Stimulated activated CD8-positive, alpha-beta memory T cell treated with anti-CD3 and anti-CD28 coated beads, Interleukin-7, amount 100 ng/mL, for 1 hour (primary cell): Measurements from ENCODE around the gene GRIK5.

Experiments
- DNase-seq, 2 donors: peaks; one replicate each; pipeline ENCODE4 v3.0.0-alpha.2; 2020; ENCODE audit warnings: low read depth in 2 of 2

Gene GRIK5

DNA sequence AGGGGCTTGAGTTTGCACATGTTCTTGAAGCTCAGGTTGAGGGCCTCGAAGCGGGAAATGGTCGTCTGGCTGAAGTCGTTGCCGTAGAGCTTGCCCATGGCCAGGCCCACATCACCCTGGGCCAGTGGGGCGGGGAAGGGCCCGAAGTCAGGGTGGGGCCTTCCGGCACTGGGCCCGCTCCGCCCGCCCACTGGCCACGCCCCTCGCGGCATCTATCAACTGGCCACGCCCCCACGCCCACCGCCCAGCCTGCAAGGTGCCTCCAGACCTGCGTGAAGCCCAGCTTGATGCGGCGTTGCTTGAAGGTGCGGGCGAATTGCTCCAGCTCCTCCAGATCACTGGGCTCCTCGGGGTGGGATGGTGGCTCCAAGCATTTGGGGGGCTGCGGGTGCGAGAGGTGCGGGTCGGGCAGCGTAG lies 25.8 kb upstream of the GRIK5 start:
- no peak for DNase-seq

GRCh38 chr19:42095142-42095813 lies 25.3 kb upstream of the GRIK5 start:
- no peak for DNase-seq

- no peak for DNase-seq
Observed at GRCh38 chr19:42093926-42094325, 23.9 kb upstream of the GRIK5 start.

- DNase-seq: no peak
Observed at GRCh38 chr19:42093505-42093904, 23.5 kb upstream of the GRIK5 start.

GRCh38 chr19:42092350-42092749 lies 22.3 kb upstream of the GRIK5 start:
- DNase-seq: no peak

DNA sequence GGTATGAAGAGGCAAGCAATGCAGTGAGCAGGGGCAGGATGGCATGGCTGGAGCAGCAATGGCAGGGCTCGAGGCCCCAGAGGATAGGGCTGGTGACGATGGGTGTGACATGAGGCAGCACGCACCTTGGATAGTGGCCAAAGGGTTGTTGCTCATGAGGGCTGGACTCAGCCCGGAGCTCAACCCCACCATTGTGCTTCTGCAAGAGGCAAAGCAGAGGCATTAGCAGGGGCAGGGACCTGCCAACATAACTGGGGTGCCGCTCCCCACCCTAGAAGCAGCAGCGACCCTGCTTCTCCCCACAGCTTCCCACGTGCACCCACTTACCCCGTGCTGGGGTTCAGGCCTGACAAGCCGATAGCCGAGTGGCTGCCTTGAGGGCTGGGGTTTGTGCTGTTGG lies 21.7 kb upstream of the GRIK5 start:
- DNase-seq: no peak

- no peak for DNase-seq
Observed at GRCh38 chr19:42091300-42091699, 21.3 kb upstream of the GRIK5 start.

DNA sequence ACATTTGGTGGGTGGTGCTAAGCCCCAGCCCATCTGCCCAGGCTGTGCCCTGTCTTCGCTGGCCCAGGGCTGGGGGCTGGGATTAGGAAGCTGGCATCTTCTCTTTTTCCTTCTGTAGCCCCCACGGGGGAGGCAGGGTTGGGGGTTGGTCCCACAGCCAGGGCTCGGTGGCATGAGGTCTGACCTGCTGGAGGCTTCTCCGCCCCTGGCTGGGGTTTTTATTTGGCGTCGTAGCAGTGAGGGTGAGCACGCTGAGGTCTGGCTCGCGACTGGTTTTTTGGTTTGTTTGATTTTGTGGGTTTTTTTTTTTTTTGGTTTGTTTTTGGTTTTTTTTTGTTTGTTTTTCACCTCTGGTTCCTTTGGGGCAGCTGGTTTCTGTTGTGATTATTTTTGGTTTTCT lies 20.7 kb upstream of the GRIK5 start:
- DNase-seq: no peak

- no peak for DNase-seq
Observed at GRCh38 chr19:42089772-42090171, 19.8 kb upstream of the GRIK5 start.

GRCh38 chr19:42089191-42089750 lies 19.3 kb upstream of the GRIK5 start:
- no peak for DNase-seq

GRCh38 chr19:42088471-42089190 lies 18.6 kb upstream of the GRIK5 start:
- no peak for DNase-seq

GRCh38 chr19:42086770-42087550 lies 17.0 kb upstream of the GRIK5 start:
- DNase-seq: no peak

- no peak for DNase-seq
Observed at GRCh38 chr19:42086188-42086736, 16.3 kb upstream of the GRIK5 start.

DNA sequence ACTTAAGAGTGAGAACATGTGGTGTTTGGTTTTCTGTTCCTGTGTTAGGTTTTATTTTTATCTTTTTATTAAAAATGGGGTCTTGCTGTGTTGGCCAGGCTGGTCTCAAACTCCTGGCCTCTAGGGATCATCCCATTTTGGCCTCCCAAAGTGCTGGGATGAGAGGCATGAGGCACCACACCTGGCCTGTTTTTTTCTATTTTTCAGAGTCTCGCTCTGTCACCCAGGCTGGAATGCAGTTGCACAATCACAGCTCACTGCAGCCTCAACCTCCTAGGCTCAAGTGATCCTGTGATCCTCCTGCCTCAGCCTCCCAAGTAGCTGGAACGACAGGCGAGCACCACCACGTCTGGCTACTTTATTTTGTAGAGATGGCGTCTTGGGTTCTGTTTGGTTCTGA lies 13.5 kb upstream of the GRIK5 start:
- DNase-seq: no peak

DNA sequence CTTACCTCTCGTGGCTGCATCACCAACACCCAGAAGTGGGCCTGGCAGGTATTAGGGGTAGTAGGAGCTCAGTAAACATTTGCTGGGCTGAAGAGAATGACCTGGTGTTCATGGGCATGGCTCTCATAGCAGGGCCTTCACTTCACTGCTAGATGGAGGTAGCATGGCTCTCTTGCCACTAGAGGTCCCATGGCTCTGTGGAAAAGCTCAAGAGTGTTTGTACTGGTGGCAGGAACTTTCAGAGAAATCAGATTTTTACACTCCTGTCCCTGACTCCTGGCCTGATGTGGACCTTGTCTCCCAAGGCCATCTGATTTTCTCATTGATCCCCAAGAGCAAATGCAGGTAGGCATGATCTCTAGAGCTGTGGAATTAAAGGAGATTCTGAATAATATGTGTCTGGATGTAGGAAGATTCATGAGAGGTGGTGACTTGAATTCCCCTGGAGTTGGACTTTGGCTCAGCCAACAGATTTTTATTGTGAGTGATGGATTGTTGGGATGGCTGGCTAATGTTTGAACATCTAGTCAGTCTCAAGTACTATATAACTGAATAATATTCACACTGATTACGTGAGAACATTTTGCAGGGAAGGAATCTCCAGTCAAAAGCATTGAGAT lies 11.7 kb upstream of the GRIK5 start:
- no peak for DNase-seq

DNA sequence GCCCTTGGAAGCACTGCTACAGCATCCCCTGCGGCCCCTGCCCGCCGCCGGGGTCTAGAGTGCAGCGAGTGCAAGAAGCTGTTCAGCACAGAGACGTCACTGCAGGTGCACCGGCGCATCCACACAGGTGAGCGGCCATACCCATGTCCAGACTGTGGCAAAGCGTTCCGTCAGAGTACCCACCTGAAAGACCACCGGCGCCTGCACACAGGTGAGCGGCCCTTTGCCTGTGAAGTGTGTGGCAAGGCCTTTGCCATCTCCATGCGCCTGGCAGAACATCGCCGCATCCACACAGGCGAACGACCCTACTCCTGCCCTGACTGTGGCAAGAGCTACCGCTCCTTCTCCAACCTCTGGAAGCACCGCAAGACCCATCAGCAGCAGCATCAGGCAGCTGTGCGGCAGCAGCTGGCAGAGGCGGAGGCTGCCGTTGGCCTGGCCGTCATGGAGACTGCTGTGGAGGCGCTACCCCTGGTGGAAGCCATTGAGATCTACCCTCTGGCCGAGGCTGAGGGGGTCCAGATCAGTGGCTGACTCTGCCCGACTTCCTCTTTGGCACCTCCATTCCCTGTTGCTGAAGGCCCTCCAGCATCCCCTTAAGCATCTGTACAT lies 10.9 kb upstream of the GRIK5 start:
- DNase-seq: no peak

DNA sequence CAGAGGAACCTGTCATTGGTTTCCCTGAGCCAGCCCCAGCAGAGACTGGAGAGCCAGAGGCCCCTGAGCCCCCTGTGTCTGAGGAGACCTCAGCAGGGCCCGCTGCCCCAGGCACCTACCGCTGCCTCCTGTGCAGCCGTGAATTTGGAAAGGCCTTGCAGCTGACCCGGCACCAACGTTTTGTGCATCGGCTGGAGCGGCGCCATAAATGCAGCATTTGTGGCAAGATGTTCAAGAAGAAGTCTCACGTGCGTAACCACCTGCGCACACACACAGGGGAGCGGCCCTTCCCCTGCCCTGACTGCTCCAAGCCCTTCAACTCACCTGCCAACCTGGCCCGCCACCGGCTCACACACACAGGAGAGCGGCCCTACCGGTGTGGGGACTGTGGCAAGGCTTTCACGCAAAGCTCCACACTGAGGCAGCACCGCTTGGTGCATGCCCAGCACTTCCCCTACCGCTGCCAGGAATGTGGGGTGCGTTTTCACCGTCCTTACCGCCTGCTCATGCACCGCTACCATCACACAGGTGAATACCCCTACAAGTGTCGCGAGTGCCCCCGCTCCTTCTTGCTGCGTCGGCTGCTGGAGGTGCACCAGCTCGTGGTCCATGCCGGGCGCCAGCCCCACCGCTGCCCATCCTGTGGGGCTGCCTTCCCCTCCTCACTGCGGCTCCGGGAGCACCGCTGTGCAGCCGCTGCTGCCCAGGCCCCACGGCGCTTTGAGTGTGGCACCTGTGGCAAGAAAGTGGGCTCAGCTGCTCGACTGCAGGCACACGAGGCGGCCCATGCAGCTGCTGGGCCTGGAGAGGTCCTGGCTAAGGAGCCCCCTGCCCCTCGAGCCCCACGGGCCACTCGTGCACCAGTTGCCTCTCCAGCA lies 10.1 kb upstream of the GRIK5 start:
- no peak for DNase-seq

- DNase-seq: no peak
Observed at GRCh38 chr19:42079276-42079669, 9.3 kb upstream of the GRIK5 start.

DNA sequence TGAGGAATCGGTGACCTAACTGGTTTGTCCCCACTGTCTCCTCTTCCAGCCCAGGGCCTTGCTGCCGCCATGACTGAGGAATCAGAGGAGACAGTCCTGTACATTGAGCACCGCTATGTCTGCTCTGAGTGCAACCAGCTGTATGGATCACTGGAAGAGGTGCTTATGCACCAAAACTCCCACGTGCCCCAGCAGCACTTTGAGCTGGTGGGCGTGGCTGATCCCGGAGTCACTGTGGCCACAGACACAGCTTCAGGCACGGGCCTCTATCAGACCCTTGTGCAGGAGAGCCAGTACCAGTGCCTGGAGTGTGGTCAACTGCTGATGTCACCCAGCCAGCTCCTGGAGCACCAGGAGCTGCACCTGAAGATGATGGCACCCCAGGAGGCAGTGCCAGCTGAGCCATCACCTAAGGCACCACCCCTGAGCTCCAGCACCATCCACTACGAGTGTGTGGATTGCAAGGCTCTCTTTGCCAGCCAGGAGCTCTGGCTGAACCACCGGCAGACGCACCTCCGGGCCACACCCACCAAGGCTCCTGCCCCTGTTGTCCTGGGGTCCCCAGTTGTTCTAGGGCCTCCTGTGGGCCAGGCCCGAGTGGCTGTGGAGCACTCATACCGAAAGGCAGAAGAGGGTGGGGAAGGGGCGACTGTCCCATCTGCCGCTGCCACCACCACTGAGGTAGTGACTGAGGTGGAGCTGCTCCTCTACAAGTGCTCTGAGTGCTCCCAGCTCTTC lies 8.7 kb upstream of the GRIK5 start:
- no peak for DNase-seq

DNA sequence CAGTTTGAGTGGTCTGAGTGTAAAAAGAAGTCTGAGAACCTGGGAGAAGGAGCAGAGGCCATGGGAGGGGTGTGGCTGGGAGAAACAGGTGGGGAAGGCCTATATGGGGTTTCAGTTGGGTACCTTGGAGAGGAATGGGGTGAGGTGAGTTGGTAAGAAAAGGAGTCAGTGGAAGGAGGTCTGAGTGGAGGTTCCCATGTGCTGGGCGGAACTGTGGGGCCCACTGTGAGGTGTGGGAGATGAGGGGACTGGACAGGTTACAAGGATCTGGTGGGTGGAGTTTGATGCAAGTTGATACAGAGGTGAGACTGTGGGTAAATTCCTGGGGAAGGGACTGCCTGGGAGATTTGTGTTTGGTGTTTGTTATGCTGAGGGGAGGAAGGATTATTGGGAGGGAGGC lies 8.1 kb upstream of the GRIK5 start:
- DNase-seq: no peak
